GM19035 (cell line): ENCODE measurements around the gene KHNYN.
"Not testable (repeated sequence)": the region's sequence is repeated elsewhere in the genome, so short reads cannot be mapped to it uniquely, and the experiment has no call there.

ENCODE experiments used
- ATAC-seq: cut with Tn5 transposase; IDR thresholded peaks from one replicate; pipeline ENCODE4 v1.9.1; 2021; ENCODE audit not compliant: unreplicated experiment

The KHNYN gene

DNA sequence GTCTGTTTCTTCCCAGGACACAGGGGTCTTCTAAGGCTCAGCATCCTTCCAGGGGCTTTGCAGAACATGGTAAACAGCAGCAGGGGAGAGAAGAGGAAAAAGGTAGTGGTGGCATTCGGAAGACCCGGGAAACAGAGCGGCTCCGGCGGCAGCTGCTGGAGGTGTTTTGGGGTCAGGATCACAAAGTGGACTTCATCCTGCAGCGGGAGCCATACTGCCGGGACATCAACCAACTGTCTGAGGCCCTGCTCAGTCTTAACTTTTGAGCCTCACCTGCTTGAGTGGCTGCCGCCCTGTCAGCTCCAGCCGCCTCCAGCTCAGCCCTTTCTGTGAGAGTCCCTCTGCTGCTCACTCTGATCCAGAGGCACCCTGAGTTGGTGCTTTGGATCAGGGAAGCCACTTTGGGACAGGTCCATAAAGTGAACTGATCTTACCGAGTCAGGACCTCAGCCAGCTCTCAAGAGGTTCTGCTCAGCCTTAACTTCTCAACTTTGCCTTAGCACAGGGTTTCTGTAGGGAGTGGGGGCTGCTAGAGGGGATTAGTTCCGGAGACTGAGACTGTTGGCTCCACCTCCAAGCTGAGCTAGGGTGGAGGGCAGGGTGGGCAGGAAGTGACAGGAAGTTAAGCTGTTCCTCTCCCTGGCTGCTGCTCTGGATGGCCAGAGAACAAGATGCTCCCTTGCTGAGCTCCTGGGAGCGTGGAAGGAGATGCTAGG is 7.4 kb downstream of the KHNYN start:
- no peak for ATAC-seq

DNA sequence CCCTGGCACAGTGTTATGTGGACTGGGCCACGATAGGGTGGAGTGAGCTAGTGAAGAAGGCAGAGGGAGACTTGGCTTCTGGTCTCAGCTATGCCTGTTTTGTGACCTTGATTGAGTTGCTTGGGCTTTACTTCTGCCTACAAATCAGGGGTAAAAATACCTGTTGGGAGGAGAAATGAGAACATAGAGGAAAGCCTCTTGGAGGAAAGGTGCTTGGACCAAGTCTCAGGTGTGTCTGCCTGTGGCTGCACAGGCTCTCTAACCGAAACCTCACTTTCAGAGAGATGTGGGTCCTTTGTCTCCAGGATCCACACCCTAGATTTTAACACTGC is 7.9 kb downstream of the KHNYN start:
- ATAC-seq, result no peak

DNA sequence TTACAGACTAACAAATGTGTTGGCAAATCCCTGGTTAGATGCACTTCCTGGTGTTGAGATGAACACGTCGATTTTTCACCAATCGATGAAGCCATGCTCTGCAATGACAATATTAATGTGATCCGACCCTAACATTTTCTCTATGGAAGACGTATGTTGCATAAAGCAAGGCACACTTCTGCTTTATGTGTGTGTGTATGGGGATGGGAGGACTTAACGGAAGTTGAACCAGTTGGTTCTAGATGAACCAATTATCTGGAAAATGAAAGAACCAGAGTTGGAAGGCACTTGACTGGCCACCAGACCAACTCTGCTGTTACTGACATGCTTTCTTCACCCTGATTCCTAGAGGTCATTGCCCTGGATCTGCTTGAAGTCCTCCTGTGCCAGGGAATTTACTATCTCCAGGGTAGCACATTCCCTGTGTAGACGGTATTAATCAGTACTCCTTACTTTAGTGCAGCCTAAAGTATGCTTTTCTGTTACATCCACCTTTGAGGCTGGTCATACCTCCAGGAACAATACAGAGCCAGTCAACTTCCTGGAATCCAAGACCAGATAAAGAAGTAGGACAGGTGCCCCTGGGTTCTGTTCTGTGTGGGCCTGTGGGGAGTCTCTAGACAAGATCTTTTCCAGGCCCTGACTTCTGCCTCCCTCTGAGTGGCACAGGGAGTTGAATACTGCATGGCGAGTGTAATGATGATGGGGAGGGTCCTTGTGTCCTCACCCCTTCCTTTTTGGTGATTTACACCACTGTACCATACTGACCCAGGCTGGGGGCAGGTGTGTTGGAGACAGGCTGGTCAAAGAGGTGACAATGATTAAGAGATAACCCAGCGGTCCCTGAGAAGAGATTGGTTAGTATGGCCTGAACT is 8.7 kb downstream of the KHNYN start:
- no peak for ATAC-seq

DNA sequence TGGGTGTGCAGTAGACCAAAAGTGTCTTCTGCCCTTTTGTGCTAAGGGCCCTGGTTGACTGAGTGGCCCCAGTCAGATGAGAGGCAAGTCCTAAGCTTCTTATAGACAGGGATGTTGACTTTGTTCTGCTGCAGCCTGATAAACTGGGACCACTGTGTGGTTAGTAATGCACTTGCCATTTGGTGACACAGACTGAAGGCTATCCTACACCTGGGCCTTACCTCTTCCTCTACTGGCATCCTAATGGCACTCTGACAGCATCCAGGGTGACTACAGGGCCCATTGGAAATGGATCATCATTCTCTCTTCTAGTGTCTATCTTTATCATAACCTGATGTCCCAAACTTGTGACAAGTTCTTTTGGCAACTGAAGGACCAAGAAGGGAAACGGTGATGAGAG is 9.5 kb downstream of the KHNYN start:
- ATAC-seq, result no peak

DNA sequence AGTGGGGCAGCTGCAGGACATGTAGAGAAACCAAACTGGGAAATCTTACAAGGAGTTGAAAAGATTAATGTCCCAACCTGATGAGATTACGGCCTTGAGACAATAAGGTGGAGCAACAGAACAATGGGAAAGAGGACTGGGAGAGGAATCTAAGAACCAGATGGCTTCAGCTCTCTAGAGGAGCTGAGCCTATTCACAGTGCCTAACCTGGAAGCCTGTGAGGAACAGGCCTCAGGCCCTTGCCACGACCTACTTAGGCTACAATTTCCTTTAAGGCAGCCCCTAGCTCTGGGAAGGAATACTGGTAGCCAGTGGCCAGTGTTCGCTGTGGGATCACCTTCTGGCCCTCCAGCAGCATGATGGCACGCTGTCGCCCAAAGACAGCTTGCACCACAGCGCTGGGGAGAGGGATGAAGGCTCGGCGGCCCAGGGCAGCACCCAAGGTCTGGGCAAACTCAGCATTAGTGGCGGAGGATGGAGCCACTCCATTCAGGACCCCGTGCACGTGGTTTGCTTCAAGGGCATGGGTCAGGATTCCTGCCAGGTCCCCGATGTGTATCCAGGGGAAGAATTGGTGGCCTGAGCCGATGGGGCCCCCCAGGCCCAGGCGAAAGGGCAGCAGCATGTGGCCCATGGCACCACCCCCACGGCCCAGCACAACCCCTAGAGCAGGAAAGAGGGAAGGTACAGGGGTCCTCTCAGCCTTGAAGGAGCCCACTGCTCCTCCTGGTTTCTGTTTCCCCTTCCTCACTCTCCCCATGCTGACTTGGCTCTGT is 10.3 kb downstream of the KHNYN start:
- ATAC-seq, result no peak

DNA sequence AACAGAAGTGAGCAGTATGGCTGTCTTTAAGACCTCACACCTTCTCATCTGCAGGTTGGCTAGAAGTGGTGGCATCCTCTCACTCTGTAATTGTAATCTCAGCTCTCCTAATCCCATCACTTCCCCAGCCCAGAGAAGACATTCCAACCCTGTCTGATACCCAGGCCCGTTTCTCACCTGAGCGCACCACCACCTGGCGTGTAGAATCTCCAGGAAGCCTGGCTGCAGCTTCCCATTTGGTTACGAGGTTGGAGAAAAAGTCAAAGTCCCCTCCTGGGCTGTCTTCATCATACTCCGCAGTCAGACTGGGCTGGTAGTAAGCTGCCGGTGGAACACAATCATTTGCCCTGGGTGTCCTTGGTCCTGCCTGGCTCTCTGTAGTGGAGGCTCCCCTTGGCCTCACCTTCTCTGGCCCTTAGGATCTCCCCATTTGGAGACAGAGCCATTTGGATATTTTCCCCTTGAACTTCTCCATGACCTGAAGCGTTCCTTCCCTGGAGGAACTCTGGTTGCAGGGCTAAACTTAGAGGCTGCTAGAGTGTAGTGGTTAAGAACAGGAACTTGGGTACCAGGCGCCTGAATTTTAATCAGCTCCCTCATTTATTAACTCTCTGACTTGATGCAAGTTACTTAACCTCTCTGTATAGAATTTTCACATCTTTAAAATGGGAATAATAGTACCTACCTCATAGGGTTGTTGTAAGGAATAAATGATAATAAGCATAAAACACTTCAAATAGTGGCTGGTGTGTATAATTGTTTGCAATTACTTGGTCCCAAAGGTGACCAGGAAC is 11.0 kb downstream of the KHNYN start:
- no peak for ATAC-seq

DNA sequence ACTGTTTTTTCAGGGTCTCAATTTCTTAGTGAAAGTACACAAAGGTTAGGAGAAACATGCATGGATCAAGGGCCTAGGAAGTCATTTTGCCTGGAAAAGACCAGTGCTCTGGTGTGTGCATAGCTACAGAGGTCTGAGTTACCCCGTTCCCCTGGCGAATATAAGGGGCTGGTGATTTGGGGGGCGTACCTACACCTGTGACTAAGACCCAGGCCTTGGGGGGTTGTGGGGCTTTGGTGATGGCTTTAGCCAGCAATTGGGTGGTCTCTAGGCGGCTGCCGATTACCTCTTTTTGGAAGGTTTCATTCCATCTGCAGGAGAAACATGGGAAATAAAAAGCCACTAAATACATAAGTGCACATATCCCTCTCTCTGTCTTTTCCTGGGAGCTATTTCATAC is 11.7 kb downstream of the KHNYN start:
- no peak for ATAC-seq

DNA sequence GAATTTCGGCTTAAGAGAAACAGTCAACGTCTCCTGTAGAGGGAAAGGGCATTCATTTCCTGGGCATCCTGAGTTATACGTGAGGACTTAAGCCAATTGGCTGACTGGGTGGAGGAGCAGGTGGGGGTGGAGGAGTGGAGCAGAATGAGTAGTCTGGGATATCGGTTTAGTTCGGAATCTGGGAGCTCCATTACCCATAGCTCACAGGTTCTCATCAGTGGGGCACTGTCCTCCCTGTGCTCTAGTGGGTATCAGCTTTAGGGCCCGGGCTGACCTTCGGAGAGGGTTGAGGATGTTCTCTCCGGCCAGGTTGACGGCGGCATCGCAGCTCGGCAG is 12.1 kb downstream of the KHNYN start:
- no peak for ATAC-seq

DNA sequence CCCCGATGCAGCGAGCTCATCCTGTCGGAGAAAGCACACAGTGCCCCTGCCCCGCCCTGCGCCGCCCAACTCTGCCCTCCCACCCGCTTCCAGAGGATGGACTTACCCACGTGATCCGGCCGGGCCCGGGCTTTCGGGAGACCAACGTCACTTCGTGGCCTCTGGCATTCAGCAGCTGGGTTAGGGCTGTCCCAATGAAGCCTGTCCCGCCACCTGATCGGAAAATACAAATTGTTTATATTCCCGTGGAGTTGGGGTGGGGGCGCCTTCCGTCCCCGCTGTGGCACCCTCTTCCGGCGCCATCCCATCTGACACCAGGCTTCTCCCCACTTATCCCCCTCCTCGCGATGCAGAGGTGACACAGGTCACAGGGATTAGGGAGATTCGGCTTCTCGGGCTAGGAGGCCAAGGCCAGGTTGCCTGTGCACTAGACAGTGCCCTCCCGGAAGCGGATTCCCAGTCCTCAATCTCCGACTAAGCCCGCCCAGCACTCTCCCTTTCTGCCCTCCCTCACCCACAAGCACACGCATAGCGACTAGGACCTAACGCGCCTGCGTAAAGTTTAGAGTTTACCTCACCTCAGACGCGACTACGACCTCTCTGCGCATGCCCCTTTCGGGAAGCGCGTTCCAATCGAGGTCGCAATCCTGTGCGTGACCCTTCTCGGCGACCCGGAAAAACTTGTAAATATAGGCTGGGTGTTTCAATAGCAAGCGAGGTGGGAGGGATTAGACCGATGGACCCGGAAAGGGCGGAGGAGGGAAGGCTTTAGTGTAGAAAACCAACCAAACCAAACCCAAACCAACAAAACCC is 12.7 kb downstream of the KHNYN start, which contains the start of gene SDR39U1:
Gene SDR39U1 (minus strand): TSS at position 537 of the 813 bp plus-strand sequence. CDS start 7 bp downstream, at position 530.
- peak; percentile 91 for ATAC-seq

DNA sequence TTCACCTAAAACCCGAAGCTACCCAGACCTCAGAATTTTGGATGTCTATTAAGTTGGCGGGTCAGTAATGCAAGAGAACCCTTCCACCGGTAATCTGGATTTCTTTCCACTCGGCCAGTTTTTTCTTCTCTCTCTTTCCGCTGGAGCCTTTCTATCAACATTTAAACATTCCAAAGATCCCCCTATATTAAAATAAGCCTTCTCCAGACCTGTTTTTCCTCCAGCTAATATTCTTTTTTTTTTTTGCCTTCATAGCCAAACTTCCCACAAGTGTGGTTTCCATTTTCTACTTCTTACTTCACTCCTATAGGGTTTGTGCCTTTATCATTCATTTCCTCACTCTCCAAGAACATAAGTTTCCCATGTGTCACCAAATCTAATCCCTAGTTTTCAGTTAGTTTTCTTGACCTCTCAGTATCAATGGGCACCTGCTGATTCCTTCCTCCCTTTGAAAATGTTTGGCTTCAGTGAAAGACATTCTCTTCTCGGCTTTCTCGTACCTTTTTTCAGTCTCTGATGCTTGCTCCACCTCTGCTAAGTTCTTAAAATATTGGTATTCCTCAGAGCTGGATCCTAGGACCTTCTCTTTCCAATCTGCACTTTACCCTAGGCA is 13.4 kb downstream of the KHNYN start:
- no peak for ATAC-seq

DNA sequence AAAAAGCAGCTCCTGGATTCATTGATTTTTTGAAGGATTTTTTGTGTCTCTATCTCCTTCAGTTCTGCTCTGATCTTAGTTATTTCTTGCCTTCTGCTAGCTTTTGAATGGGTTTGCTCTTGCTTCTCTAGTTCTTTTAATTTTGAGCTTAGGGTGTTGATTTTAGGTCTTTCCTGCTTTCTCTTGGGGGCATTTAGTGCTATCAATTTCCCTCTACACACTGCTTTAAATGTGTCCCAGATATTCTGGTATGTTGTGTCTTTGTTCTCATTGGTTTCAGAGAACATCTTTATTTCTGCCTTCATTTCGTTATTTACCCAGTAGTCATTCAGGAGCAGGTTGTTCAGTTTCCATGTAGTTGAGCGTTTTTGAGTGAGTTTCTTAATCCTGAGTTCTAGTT is 21.1 kb downstream of the KHNYN start:
- ATAC-seq, result not testable (repeated sequence)

DNA sequence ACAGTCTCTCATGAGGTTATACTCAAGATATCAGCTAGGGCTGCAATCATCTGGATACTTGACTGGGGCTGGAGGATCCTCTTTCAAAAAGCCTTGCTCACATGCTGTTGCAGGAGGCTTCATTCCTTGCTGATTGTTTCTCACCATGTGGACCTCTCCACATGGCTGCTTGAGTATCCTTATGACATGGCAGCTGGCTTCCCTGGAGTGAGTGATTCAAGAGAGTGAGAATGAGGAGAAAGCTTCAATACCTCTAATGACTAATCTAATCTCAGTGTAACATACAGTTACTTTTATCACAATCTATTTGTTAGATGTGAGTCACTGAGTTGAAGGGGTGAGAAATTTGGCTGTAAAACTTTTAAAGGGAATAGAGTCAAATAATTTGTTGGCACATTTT is 27.2 kb downstream of the KHNYN start:
- no peak for ATAC-seq

DNA sequence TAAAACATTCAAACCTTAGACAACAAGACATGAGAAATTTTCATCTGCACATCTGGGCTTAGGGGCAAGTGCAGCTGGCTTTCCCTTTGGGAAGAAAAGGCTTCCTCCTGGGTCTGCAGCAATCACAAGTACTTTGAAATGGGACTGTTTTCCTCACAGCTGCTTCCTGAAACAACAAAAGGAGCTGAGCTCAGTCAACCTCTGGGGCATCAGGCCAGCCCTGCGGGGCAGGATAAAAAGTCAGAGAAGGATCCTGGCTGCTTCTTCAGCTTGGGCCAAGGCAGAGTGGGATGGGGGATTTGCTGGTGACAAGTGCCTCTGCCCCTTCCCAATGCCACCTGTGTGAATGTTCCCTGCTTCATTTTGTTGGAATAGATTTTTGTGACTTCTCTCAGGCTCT is 29.0 kb downstream of the KHNYN start:
- ATAC-seq, result no peak

DNA sequence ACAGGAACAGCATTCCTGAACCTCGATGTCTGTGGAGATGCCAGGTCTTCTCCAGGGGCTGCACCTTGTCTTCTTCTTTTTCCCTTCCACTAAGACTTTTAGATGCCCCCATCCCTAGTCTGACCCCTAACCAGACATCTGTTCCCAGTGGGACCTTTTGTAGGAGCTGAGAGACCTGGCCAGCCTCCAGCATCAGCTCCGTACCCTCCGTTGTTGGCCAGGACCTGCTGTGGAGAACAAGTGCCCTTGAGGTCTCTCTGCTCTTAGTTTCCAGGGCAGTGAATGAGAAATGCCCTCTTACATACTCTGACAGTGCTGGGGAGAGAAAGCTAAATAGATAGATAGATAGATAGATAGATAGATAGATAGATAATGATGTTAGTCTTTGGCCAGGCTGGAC is 29.6 kb downstream of the KHNYN start:
- ATAC-seq, result no peak

DNA sequence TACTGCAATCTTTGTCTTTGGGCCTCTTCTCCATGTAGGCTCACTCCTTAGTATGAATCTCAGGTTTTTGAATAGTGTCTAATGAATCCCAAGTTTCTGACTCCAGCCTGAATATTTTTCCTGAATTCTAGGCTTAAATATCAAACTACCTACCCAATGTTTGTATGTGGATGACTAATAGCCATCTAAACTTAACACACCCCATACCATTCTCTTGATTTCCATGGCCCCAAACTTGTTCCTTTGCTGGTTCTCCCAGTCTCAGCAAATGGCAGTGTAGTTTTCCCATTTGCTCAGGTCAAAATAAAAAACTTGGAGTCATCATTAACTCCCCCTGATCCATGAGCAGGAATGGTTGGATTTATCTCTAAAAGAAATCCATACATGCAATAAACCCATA is 31.6 kb downstream of the KHNYN start:
- ATAC-seq, result no peak

DNA sequence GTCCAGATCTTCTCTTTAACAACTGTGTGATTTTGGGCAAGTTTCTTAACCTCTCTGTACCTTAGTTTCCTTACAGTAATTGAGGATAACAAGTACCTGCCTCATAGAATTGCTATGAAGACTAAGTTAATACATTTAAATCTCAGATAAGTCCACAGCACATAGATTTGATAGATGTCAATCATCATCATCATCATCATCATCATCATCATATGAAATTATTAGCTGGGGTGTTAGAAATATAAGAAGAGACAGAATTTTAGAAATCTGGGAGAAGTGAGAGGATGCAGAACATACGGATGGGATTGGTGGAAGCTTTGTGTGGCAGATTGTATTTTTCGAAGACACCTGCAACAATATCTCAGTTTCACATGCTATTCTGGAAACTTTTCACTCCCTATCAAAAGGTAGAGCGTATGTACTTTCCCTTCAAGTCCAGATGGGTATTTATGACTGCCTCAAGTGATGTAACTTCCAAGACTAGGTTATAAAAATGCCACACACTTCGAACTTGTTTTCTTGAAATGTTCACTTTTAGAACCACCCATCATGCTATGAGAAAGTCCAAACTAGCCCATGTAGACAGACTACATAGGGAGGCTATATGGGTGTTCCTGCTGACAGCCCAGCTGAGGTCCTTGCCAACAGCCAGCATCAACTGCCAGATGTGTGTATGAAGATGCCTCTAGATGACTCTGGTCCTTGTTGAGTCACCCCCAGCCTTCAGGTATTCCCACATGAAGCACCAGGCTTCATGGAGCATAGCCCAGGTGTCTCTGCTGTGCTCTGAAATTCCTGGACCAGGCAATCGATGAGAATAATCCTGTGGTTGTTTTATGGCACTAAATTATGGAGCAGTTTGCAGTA is 33.5 kb downstream of the KHNYN start:
- no peak for ATAC-seq

DNA sequence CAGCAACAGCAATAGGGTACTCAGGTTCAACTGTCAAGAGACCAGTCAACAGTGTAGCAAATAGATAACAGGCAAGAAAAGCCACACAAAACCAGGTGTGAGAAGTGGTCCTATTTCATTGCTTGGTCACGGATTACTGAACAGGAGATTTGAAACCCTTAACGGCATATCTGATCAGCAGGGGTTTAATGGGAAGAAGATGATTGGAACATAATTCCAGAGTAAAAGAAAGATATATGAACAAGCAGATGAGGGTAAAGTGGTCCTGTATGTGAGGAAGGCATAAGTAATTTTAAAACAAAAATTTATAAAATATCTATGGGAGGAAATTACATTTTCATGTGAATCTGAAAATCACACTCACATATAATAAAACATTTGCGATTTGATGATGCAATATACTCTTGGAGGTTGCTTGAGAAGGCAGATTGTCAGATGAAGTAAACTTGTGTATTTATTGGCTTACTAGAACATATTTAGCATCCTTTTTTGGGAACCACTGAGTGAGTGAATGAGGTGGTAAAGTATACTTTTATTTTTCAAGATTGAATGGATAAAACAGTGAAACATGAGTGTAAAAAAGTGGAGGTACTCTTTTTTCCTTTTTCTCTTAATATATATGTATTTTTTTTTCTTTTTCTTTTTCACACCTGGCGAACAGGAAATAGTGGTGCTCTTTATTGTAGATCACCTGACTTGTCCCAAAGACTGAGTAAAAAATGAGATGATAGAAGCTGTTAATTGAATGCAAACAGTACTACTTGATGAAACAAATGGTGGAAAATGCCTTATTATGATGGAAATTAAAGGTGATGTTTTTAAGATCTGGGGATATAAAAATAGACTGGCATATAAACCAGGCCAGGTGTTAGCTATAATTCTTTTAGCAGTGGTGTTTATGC is 34.4 kb downstream of the KHNYN start:
- ATAC-seq, result no peak

DNA sequence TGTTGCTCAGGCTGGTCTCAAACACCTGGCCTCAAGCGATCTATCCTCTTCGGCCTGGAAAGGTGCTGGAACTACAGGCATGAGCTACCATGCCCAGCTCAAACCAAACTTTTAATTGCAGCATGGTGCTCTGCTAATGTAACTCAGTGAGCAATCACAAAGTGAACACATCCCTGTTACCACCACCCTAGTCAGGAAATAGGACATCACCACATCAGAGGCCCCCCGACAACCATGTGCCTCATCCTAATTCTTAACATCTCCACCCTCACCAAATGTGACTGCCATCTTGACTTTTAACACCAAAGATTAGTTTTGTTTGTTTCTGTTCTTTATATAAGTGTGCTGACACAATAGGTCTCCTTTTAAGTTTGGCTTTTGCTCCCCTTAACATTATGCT is 35.6 kb downstream of the KHNYN start:
- no peak for ATAC-seq
